ENCODE results near the gene SCGB2B2.

The SCGB2B2 gene
- total RNA-seq = 0 to 0.39 (median 0.35) reads per million in 3 donors

- no peak for DNase-seq
- Histone ChIP-seq H3K4me3 (ENCODE audit: insufficient read depth, low read depth, low read length, poor library complexity, severe bottlenecking) (peak within 1 kb of the TSS; percentile 80), H3K36me3 (ENCODE audit: control insufficient read depth, insufficient read depth, low read length) (peaks cover 14% of the 10 kb centered on the region), H3K9me3 (ENCODE audit: control insufficient read depth, low read length) (peaks cover 5% of the 10 kb centered on the region), H3K27me3 (replicated peaks; ENCODE audit: control insufficient read depth, insufficient read depth, low read length, poor library complexity, severe bottlenecking) (no peaks in the 10 kb centered on the region), H3K4me1 (ENCODE audit: control insufficient read depth, insufficient read depth, low read length, poor library complexity, severe bottlenecking) (peaks cover 6% of the 10 kb centered on the region), H3K27ac (ENCODE audit: insufficient read depth, low read length, poor library complexity, severe bottlenecking) (peak within 1 kb of the TSS; percentile 82)
Observed at GRCh38 chr19:34676697-34677385, at the start of gene SCGB2B2. Gene SCGB2B2 (minus strand): TSS chr19:34677159. CDS start chr19:34594563, 82,596 bp downstream.

- Histone ChIP-seq H3K27ac (ENCODE audit: insufficient read depth, low read length, poor library complexity, severe bottlenecking) (no peak overlapping the region), H3K27me3 (replicated peaks; ENCODE audit: control insufficient read depth, insufficient read depth, low read length, poor library complexity, severe bottlenecking) (no peaks in the 10 kb centered on the region), H3K36me3 (ENCODE audit: control insufficient read depth, insufficient read depth, low read length) (no peaks in the 10 kb centered on the region), H3K4me1 (ENCODE audit: control insufficient read depth, insufficient read depth, low read length, poor library complexity, severe bottlenecking) (no peaks in the 10 kb centered on the region), H3K4me3 (ENCODE audit: insufficient read depth, low read depth, low read length, poor library complexity, severe bottlenecking) (no peak overlapping the region), H3K9me3 (ENCODE audit: control insufficient read depth, low read length) (no peaks in the 10 kb centered on the region)
- no peak for DNase-seq
Observed at GRCh38 chr19:34725400-34725799, 48.4 kb upstream of the SCGB2B2 start.

- Histone ChIP-seq H3K9me3 (ENCODE audit: control insufficient read depth, low read length) (no peaks in the 10 kb centered on the region), H3K36me3 (ENCODE audit: control insufficient read depth, insufficient read depth, low read length) (no peaks in the 10 kb centered on the region), H3K4me1 (ENCODE audit: control insufficient read depth, insufficient read depth, low read length, poor library complexity, severe bottlenecking) (no peaks in the 10 kb centered on the region), H3K4me3 (ENCODE audit: insufficient read depth, low read depth, low read length, poor library complexity, severe bottlenecking) (no peak overlapping the region), H3K27me3 (replicated peaks; ENCODE audit: control insufficient read depth, insufficient read depth, low read length, poor library complexity, severe bottlenecking) (no peaks in the 10 kb centered on the region), H3K27ac (ENCODE audit: insufficient read depth, low read length, poor library complexity, severe bottlenecking) (no peak overlapping the region)
- DNase-seq = no peak
Observed at GRCh38 chr19:34722353-34722752, 45.4 kb upstream of the SCGB2B2 start.

GRCh38 chr19:34715357-34715756 lies 38.4 kb upstream of the SCGB2B2 start:
- peaks cover 4% of the 10 kb centered on the region for H3K9me3 ChIP-seq (ENCODE audit: control insufficient read depth, low read length)
- H3K27me3 ChIP-seq (replicated peaks; ENCODE audit: control insufficient read depth, insufficient read depth, low read length, poor library complexity, severe bottlenecking) = no peaks in the 10 kb centered on the region
- H3K4me1 ChIP-seq (ENCODE audit: control insufficient read depth, insufficient read depth, low read length, poor library complexity, severe bottlenecking) = no peaks in the 10 kb centered on the region
- H3K4me3 ChIP-seq (ENCODE audit: insufficient read depth, low read depth, low read length, poor library complexity, severe bottlenecking) = no peak overlapping the region
- H3K27ac ChIP-seq (ENCODE audit: insufficient read depth, low read length, poor library complexity, severe bottlenecking) = no peak overlapping the region
- H3K36me3 ChIP-seq (ENCODE audit: control insufficient read depth, insufficient read depth, low read length) = no peaks in the 10 kb centered on the region
- no peak for DNase-seq

GRCh38 chr19:34713262-34713637 lies 36.3 kb upstream of the SCGB2B2 start:
- no peak overlapping the region for H3K27ac ChIP-seq (ENCODE audit: insufficient read depth, low read length, poor library complexity, severe bottlenecking)
- no peak overlapping the region for H3K4me3 ChIP-seq (ENCODE audit: insufficient read depth, low read depth, low read length, poor library complexity, severe bottlenecking)
- DNase-seq = no peak
- peaks cover 4% of the 10 kb centered on the region for H3K9me3 ChIP-seq (ENCODE audit: control insufficient read depth, low read length)
- H3K4me1 ChIP-seq (ENCODE audit: control insufficient read depth, insufficient read depth, low read length, poor library complexity, severe bottlenecking) = no peaks in the 10 kb centered on the region
- H3K36me3 ChIP-seq (ENCODE audit: control insufficient read depth, insufficient read depth, low read length) = no peaks in the 10 kb centered on the region
- no peaks in the 10 kb centered on the region for H3K27me3 ChIP-seq (replicated peaks; ENCODE audit: control insufficient read depth, insufficient read depth, low read length, poor library complexity, severe bottlenecking)

- no peaks in the 10 kb centered on the region for H3K36me3 ChIP-seq (ENCODE audit: control insufficient read depth, insufficient read depth, low read length)
- peak; percentile 13 to 55 (median 21) for DNase-seq
- peaks cover 4% of the 10 kb centered on the region for H3K9me3 ChIP-seq (ENCODE audit: control insufficient read depth, low read length)
- H3K4me1 ChIP-seq (ENCODE audit: control insufficient read depth, insufficient read depth, low read length, poor library complexity, severe bottlenecking) = no peaks in the 10 kb centered on the region
- H3K4me3 ChIP-seq (ENCODE audit: insufficient read depth, low read depth, low read length, poor library complexity, severe bottlenecking) = no peak overlapping the region
- H3K27ac ChIP-seq (ENCODE audit: insufficient read depth, low read length, poor library complexity, severe bottlenecking) = no peak overlapping the region
- no peaks in the 10 kb centered on the region for H3K27me3 ChIP-seq (replicated peaks; ENCODE audit: control insufficient read depth, insufficient read depth, low read length, poor library complexity, severe bottlenecking)
Observed at GRCh38 chr19:34712395-34713261, 35.7 kb upstream of the SCGB2B2 start.

GRCh38 chr19:34711890-34712289 lies 34.9 kb upstream of the SCGB2B2 start:
- Histone ChIP-seq H3K27ac (ENCODE audit: insufficient read depth, low read length, poor library complexity, severe bottlenecking) (no peak overlapping the region), H3K27me3 (replicated peaks; ENCODE audit: control insufficient read depth, insufficient read depth, low read length, poor library complexity, severe bottlenecking) (no peaks in the 10 kb centered on the region), H3K4me3 (ENCODE audit: insufficient read depth, low read depth, low read length, poor library complexity, severe bottlenecking) (no peak overlapping the region), H3K4me1 (ENCODE audit: control insufficient read depth, insufficient read depth, low read length, poor library complexity, severe bottlenecking) (no peaks in the 10 kb centered on the region), H3K9me3 (ENCODE audit: control insufficient read depth, low read length) (peaks cover 4% of the 10 kb centered on the region), H3K36me3 (ENCODE audit: control insufficient read depth, insufficient read depth, low read length) (no peaks in the 10 kb centered on the region)
- DNase-seq = no peak

- no peak overlapping the region for H3K4me3 ChIP-seq (ENCODE audit: insufficient read depth, low read depth, low read length, poor library complexity, severe bottlenecking)
Observed at GRCh38 chr19:34707661-34708060, 30.7 kb upstream of the SCGB2B2 start.

GRCh38 chr19:34692549-34692948 lies 15.6 kb upstream of the SCGB2B2 start:
- no peaks in the 10 kb centered on the region for H3K27me3 ChIP-seq (replicated peaks; ENCODE audit: control insufficient read depth, insufficient read depth, low read length, poor library complexity, severe bottlenecking)
- no peaks in the 10 kb centered on the region for H3K4me1 ChIP-seq (ENCODE audit: control insufficient read depth, insufficient read depth, low read length, poor library complexity, severe bottlenecking)
- no peak overlapping the region for H3K27ac ChIP-seq (ENCODE audit: insufficient read depth, low read length, poor library complexity, severe bottlenecking)
- H3K4me3 ChIP-seq (ENCODE audit: insufficient read depth, low read depth, low read length, poor library complexity, severe bottlenecking) = no peak overlapping the region
- no peak for DNase-seq
- H3K9me3 ChIP-seq (ENCODE audit: control insufficient read depth, low read length) = peaks cover 4% of the 10 kb centered on the region
- H3K36me3 ChIP-seq (ENCODE audit: control insufficient read depth, insufficient read depth, low read length) = no peaks in the 10 kb centered on the region

More at GRCh38 chr19:34707661-34708060, 30.7 kb upstream of the SCGB2B2 start:
- Histone ChIP-seq H3K4me1 (ENCODE audit: control insufficient read depth, insufficient read depth, low read length, poor library complexity, severe bottlenecking) (no peaks in the 10 kb centered on the region), H3K27ac (ENCODE audit: insufficient read depth, low read length, poor library complexity, severe bottlenecking) (no peak overlapping the region), H3K36me3 (ENCODE audit: control insufficient read depth, insufficient read depth, low read length) (no peaks in the 10 kb centered on the region), H3K27me3 (replicated peaks; ENCODE audit: control insufficient read depth, insufficient read depth, low read length, poor library complexity, severe bottlenecking) (no peaks in the 10 kb centered on the region), H3K9me3 (ENCODE audit: control insufficient read depth, low read length) (no peaks in the 10 kb centered on the region)
- no peak for DNase-seq

- Histone ChIP-seq H3K4me1 (ENCODE audit: control insufficient read depth, insufficient read depth, low read length, poor library complexity, severe bottlenecking) (no peaks in the 10 kb centered on the region), H3K27me3 (replicated peaks; ENCODE audit: control insufficient read depth, insufficient read depth, low read length, poor library complexity, severe bottlenecking) (no peaks in the 10 kb centered on the region), H3K9me3 (ENCODE audit: control insufficient read depth, low read length) (peaks cover 20% of the 10 kb centered on the region), H3K4me3 (ENCODE audit: insufficient read depth, low read depth, low read length, poor library complexity, severe bottlenecking) (no peak overlapping the region), H3K27ac (ENCODE audit: insufficient read depth, low read length, poor library complexity, severe bottlenecking) (no peak overlapping the region), H3K36me3 (ENCODE audit: control insufficient read depth, insufficient read depth, low read length) (no peaks in the 10 kb centered on the region)
- no peak for DNase-seq
Observed at GRCh38 chr19:34690372-34690771, 13.4 kb upstream of the SCGB2B2 start.
